8988T (cell line): ENCODE results near the gene IL17RA.

Experiments
- DNase-seq: peaks from one replicate; pipeline ENCODE4 v3.0.0; 2011

IL17RA gene

GRCh38 chr22:17083255-17083654 lies 1.5 kb upstream of the IL17RA start:
- no peak for DNase-seq

DNA sequence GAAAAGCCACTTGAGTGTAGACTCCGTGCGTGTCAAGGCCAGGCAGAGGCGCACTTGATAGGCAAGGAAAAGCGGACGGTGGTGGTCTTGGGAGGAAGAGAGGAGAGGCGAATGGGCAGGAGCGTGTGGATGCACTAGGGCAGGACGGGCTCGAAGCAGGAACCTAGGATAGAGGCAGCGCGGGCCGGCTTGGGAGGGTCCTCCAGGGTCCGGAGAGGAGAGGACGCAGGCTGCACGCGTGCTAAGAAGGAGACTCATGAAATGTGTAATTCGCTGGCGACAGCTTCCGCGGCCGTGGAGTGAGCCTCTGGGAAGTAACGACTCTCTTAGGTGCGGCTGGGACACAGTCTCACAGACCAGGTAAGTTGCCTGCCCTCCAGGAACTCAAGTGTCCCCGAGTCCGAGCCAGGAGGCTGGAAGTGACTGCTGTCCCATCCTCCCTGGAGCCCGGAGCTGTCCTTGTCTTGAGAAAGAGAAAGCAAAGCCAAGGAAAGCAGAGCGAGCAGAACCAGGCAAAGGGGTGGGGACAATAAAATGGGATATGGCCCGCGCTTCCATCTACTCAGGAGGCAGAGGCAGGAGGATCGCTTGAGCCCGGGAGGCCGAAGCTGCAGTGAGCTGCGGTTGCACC lies 874 bp upstream of the IL17RA start:
- DNase-seq: no peak

- DNase-seq: no peak
Measured at GRCh38 chr22:17085277-17086181, 729 bp downstream of the IL17RA start.

GRCh38 chr22:17086296-17086695 lies 1.5 kb downstream of the IL17RA start:
- DNase-seq: no peak

DNA sequence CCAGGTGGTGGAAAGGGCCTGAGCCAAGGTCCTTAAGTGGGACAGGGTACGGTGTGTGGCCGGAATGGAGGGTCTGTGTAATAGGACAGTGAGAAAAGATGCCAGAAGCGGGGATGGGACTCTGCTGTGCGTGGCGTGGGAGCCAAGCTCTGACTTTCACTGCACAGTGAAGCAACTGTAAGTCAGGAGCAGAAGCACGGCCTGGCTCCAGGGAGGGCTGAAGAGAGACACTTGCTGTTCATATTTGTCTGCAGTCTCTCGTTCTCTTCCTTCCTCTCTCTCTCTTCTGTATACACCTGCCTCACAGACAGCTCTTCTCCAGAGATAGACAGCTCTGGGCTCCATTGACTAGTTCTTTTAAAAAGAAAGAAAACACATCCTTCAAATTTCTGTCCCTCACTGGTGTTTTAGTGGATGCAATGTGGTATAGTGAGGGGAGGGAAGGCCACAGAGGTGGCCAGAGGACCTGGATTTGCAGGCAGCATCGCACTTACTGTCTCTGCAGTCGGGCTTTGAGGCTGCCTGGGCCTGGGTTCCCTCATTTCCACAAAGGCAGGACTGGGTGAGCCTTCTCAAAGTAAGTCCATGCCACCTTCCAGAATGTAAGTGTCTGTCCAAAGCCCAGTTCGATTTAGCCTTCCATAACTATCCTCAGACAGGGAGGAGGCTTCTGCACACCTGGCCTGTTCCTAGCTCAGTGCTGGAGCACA lies 2.1 kb downstream of the IL17RA start:
- no peak for DNase-seq

DNA sequence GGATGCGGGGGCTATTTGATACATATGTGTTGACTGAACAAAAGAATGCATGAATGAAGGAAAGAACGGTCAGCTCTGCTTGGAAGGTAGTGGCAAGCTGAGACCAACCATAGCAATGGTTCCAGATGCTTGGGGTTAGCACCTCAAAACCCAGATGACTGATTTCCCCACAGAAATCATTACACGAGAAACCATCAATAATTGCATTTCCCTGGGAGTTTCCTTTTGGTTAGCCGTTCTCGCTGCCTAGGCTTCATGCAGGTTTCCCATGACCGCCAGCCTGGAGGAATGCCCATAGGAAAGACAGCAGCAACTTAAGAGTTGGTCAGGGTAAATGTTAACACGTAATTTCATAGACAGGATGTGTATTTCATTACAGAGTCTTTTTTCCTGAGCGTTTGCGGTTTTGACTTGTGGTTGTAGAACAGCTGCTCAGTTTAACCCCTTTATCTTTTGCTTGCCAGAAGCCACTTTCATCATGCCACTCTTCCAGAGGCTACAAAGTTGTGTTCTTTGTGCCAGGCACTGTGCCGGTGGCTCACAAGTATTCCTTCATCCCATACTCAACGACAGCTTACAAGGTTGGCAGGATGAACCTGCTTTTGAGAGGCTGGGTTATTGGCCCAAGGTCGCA lies 2.8 kb downstream of the IL17RA start:
- DNase-seq: no peak

DNA sequence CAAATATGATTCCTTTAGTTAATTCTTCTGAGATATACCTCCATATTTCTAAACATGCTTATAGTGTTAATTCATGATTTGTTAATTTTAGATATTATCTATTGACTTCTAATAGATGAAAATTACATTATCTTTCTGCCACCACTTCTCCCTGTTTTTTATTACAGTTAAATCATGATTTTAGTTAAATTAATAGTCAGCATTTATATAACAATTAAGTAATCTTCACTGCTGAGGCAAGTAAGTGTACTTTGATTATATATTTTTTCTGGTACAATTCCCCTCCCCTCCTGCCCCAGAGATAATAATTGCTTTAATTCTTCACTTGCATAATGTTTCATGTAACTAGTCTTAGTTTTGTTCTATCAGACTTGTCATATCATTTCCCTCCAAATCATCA lies 5.8 kb downstream of the IL17RA start:
- DNase-seq: no peak

GRCh38 chr22:17091851-17092250 lies 7.1 kb downstream of the IL17RA start:
- no peak for DNase-seq

DNA sequence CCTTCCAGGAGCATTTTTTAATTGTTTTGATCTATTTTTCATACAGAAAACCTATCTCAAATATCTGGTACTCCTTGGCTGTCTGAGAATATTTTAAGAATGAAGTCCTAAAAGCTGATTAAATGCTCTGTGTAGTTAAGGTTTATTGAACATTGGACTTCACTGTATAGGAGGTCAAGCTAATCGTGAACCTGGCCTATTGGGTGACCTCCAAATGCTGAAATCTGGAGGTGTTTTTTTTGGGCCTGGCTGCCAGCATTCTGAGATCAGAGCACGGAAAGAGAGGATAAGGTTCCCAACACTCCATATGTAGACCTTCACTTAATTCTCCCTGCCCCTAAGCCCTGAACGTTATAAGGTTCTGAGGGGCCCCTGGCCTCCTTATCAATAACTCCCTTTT lies 8.3 kb downstream of the IL17RA start:
- DNase-seq: no peak

DNA sequence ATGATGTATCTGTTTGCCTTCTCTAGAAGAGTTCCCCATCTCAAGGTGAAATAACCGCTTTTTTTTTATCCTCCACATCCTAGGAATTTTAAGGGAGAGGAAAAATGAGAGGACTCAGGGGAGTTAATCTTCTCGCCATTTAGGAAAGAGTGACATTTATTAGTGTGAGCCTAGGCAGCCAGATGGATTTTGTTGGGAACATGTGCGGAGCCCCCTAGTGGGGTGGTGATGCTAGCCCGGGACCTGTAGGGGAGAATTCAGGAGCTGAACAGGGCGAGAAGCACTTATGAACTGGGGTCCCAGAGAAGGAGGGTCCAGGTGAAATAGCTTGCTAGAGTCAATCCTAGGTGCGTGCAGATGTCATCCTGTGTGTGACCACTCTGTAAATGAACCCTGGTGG lies 10.7 kb downstream of the IL17RA start:
- no peak for DNase-seq

GRCh38 chr22:17096071-17096470 lies 11.3 kb downstream of the IL17RA start:
- DNase-seq: no peak

- no peak for DNase-seq
Measured at GRCh38 chr22:17097062-17097461, 12.3 kb downstream of the IL17RA start.

DNA sequence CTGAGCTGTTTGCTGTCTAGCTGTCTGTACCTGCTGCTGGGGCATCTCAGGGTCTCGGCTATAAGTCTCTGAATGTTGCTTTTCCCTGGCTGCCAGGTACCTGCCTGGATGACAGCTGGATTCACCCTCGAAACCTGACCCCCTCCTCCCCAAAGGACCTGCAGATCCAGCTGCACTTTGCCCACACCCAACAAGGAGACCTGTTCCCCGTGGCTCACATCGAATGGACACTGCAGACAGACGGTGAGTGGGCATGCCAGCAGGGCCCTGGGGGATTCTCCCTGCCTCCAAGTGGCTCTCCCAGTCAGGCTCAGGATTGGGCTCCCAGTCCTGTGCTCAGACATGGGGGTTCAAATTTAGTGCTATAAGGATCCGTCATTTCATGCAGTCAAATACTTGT lies 12.9 kb downstream of the IL17RA start:
- DNase-seq: no peak

DNA sequence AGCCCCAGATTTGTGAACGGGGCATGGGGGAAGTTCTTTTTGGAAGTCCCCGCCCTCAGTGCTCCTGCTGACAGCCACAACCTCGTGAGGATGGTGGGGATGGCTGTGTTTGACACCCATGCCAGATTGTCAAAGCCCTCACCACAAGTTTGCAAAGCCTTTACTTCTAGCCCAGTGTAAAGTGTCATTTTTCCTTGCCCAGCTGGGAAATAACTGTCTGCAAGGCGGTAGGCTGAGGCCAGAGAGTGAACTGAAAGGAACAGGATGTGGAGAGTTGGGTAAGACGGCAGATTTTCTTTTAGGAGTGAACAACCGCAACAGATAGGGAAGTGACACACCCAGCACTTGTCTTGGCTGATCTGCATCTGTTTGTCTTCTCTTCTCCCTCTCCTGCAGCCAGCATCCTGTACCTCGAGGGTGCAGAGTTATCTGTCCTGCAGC lies 13.6 kb downstream of the IL17RA start:
- no peak for DNase-seq

GRCh38 chr22:17100621-17101020 lies 15.8 kb downstream of the IL17RA start:
- DNase-seq: no peak

DNA sequence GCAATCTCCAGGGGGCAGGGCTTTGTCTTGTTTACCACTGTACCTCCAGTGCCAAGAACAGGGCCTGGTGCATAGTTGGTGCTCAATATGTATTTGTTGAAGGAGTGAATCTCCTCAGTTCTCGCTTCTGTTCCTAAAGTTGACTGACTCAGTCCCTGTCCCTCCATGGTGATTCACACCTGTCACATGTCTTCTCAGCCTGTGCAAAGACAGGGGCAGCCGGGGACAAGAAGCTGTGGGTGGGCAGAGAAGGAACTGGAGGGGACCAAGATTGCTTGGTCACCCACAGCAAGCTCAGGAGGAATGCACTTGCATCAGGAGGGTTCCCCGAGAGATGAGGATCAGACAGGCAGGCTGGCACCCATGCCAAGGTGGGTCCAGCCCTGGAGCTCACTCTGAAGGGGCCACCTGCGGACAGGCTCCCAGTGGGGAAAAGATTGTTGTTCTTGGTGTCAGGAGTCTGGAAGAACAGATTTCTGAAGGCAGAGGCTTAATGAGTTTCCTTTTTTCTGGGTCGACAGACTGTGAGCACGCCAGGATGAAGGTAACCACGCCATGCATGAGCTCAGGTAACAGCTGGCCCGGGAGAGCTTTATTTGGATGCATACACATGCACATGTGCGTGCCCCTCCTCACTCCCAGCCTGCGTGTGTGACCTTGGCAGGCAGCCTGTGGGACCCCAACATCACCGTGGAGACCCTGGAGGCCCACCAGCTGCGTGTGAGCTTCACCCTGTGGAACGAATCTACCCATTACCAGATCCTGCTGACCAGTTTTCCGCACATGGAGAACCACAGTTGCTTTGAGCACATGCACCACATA lies 16.9 kb downstream of the IL17RA start:
- DNase-seq: no peak

- DNase-seq: no peak
Measured at GRCh38 chr22:17102297-17102667, 17.5 kb downstream of the IL17RA start.

GRCh38 chr22:17103351-17103750 lies 18.6 kb downstream of the IL17RA start:
- DNase-seq: no peak

- DNase-seq: no peak
Measured at GRCh38 chr22:17104336-17104935, 19.6 kb downstream of the IL17RA start.

- DNase-seq: no peak
Measured at GRCh38 chr22:17105143-17106129, 20.6 kb downstream of the IL17RA start.
